Measurements from ENCODE around the gene GRIK4.

DNA sequence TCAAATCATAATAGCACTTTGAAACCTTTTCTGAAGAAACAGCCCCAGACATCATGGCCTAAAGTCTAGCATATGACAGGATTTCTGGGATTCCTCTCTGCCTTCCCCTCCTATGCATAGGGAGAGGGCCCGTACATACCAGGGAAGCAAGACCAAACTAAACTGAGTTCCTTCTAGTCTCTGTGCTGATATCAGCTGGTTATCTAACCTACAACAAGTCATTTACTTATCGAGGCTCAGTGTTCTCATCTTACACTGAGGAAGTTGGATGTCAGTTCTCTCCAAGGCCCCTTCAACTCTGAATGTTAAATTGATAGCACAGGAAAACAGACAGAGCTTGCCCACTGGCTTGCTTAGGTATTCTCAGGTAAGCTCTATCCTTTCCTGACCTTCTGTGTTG is 17.0 kb upstream of the GRIK4 start:
- TF ChIP-seq GATA2 (IDR thresholded peaks at IDR 0.05; ENCODE audit: insufficient read depth, insufficient read length, low read depth, low read length) = no peak
- TF ChIP-seq, protein P1, sequence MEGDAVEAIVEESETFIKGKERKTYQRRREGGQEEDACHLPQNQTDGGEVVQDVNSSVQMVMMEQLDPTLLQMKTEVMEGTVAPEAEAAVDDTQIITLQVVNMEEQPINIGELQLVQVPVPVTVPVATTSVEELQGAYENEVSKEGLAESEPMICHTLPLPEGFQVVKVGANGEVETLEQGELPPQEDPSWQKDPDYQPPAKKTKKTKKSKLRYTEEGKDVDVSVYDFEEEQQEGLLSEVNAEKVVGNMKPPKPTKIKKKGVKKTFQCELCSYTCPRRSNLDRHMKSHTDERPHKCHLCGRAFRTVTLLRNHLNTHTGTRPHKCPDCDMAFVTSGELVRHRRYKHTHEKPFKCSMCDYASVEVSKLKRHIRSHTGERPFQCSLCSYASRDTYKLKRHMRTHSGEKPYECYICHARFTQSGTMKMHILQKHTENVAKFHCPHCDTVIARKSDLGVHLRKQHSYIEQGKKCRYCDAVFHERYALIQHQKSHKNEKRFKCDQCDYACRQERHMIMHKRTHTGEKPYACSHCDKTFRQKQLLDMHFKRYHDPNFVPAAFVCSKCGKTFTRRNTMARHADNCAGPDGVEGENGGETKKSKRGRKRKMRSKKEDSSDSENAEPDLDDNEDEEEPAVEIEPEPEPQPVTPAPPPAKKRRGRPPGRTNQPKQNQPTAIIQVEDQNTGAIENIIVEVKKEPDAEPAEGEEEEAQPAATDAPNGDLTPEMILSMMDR (IDR thresholded peaks at IDR 0.05; ENCODE audit: extremely low read depth in 1 of 2, insufficient read depth in 1 of 2, low read depth in 1 of 2, low read length in 2 of 2) = no peak
- no peak for TF ChIP-seq MYC (IDR thresholded peaks at IDR 0.05; ENCODE audit: low read depth, low read length)
- TF ChIP-seq, protein P2, sequence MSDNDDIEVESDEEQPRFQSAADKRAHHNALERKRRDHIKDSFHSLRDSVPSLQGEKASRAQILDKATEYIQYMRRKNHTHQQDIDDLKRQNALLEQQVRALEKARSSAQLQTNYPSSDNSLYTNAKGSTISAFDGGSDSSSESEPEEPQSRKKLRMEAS (IDR thresholded peaks at IDR 0.05; ENCODE audit: insufficient read depth, insufficient read length) = no peak
